Measurements from ENCODE around the gene CCNE1. TPM values are rescaled to one million over a fixed set of nuclear protein-coding genes. Genes with fewer than 3 reads are reported as not detected.
"Not testable (repeated sequence)": the region's sequence is repeated elsewhere in the genome, so short reads cannot be mapped to it uniquely, and the experiment has no call there.

The CCNE1 gene
- total RNA-seq, 2 donors from 2014 or later: not detected

GRCh38 chr19:29796173-29796573 lies 15.6 kb upstream of the CCNE1 start:
- DNase-seq: no peak
- no peak overlapping the region for H3K27ac ChIP-seq
- no peak for TF ChIP-seq CTCF (IDR thresholded peaks at IDR 0.05)
- TF ChIP-seq POLR2A (IDR thresholded peaks at IDR 0.05): no peak
- H3K36me3 ChIP-seq (replicated peaks in 1 of 2; ENCODE audit: insufficient read depth in 1 of 2, low read depth in 2 of 2): no peaks in the 10 kb centered on the region
- no peaks in the 10 kb centered on the region for H3K27me3 ChIP-seq
- intact Hi-C loops (cut with DNase I): no loop called here
- 37 to 42% methylated on average over 9 of the region's 9 CpGs for WGBS, 2 donors
- H3K9me3 ChIP-seq: no peaks in the 10 kb centered on the region
- no peak for ATAC-seq
- H3K4me3 ChIP-seq: no peak overlapping the region
- H3K4me1 ChIP-seq: no peaks in the 10 kb centered on the region

- Histone ChIP-seq H3K4me1 (no peaks in the 10 kb centered on the region), H3K27ac (no peak overlapping the region), H3K4me3 (no peak overlapping the region), H3K9me3 (no peaks in the 10 kb centered on the region), H3K36me3 (replicated peaks in 1 of 2; ENCODE audit: insufficient read depth in 1 of 2, low read depth in 2 of 2) (no peaks in the 10 kb centered on the region), H3K27me3 (no peaks in the 10 kb centered on the region)
- ATAC-seq (no peak), DNase-seq (no peak)
- 74 to 85% methylated on average over 9 of the region's 9 CpGs for WGBS, 2 donors
- no peak for TF ChIP-seq CTCF (IDR thresholded peaks at IDR 0.05)
- TF ChIP-seq POLR2A (IDR thresholded peaks at IDR 0.05): no peak
- intact Hi-C loops (cut with DNase I): no loop called here
These were observed 12.9 kb upstream of the CCNE1 start for GRCh38 chr19:29798774-29799497.

GRCh38 chr19:29800100-29800825 lies 11.5 kb upstream of the CCNE1 start:
- WGBS, 2 donors: 60 to 63% methylated on average over 12 of the region's 12 CpGs

GRCh38 chr19:29803951-29804350 lies 7.8 kb upstream of the CCNE1 start:
- 88 to 92% methylated on average over 13 of the region's 13 CpGs for WGBS, 2 donors
- H3K27ac ChIP-seq; ATAC-seq; intact Hi-C loops (cut with DNase I); H3K4me3 ChIP-seq; H3K9me3 ChIP-seq; DNase-seq; H3K27me3 ChIP-seq; H3K36me3 ChIP-seq (replicated peaks in 1 of 2; ENCODE audit: insufficient read depth in 1 of 2, low read depth in 2 of 2): not testable (repeated sequence)
- peaks cover 12% of the 10 kb centered on the region for H3K4me1 ChIP-seq

More at GRCh38 chr19:29800100-29800825, 11.5 kb upstream of the CCNE1 start:
- Histone ChIP-seq H3K9me3 (no peaks in the 10 kb centered on the region), H3K4me1 (peaks cover 4% of the 10 kb centered on the region), H3K27ac (no peak overlapping the region), H3K36me3 (replicated peaks in 1 of 2; ENCODE audit: insufficient read depth in 1 of 2, low read depth in 2 of 2) (no peaks in the 10 kb centered on the region), H3K4me3 (no peak overlapping the region), H3K27me3 (no peaks in the 10 kb centered on the region)
- DNase-seq (no peak), ATAC-seq (no peak)
- no peak for TF ChIP-seq CTCF (IDR thresholded peaks at IDR 0.05)
- no peak for TF ChIP-seq POLR2A (IDR thresholded peaks at IDR 0.05)
- intact Hi-C loops (cut with DNase I): no loop called here

- no peaks in the 10 kb centered on the region for H3K36me3 ChIP-seq (replicated peaks in 1 of 2; ENCODE audit: insufficient read depth in 1 of 2, low read depth in 2 of 2)
- 69 to 78% methylated on average over 3 of the region's 3 CpGs for WGBS, 2 donors
- H3K27me3 ChIP-seq: no peaks in the 10 kb centered on the region
- ATAC-seq (no peak), DNase-seq (no peak)
- H3K27ac ChIP-seq: no peak overlapping the region
- H3K4me1 ChIP-seq: peaks cover 12% of the 10 kb centered on the region
- intact Hi-C loops (cut with DNase I): no loop called here
- TF ChIP-seq CTCF (IDR thresholded peaks at IDR 0.05): no peak
- no peak for TF ChIP-seq POLR2A (IDR thresholded peaks at IDR 0.05)
- H3K9me3 ChIP-seq: no peaks in the 10 kb centered on the region
- no peak overlapping the region for H3K4me3 ChIP-seq
These were observed 7.3 kb upstream of the CCNE1 start for GRCh38 chr19:29804493-29804892.
